HepG2 (cell line): Measurements from ENCODE around the gene ADAMTS17. TPM values are rescaled to one million over a fixed set of nuclear protein-coding genes. Genes with fewer than 3 reads are reported as not detected.

ENCODE experiments used
- ISL2 ChIP-seq: sonication (generic); formaldehyde crosslinking; IDR thresholded peaks from 2 replicates; pipeline ENCODE4 v1.5.0; 2020; ENCODE audit warnings: missing genetic modification reagents
- KDM2A ChIP-seq: sonication (generic); formaldehyde crosslinking; IDR thresholded peaks from 2 replicates; pipeline ENCODE4 v1.4.0; 2020; ENCODE audit warnings: low read depth, missing genetic modification reagents, borderline replicate concordance
- MBNL3 ChIP-seq: fragments of 250-450 bp; sonication (Bioruptor Pico); conservative IDR thresholded peaks from 2 replicates; pipeline ENCODE4 v1.8.0; 2022; ENCODE audit warnings: mild to moderate bottlenecking, inconsistent platforms
- MEF2D ChIP-seq: sonication (generic); formaldehyde crosslinking; IDR thresholded peaks from 2 replicates; pipeline ENCODE4 v1.5.1; 2020; ENCODE audit warnings: mild to moderate bottlenecking, missing genetic modification reagents
- NR2F6 ChIP-seq, 2 experiments: IDR thresholded peaks; 2 replicates each; pipeline ENCODE4 v1.6.1; 2016; ENCODE audit warnings: antibody characterized with exemption in 1 of 2, mild to moderate bottlenecking in 1 of 2
- RBAK ChIP-seq: sonication (generic); formaldehyde crosslinking; IDR thresholded peaks from 2 replicates; pipeline ENCODE4 v1.5.1; 2020; ENCODE audit warnings: mild to moderate bottlenecking, missing genetic modification reagents
- SIX4 ChIP-seq: sonication (generic); formaldehyde crosslinking; IDR thresholded peaks from 2 replicates; pipeline ENCODE4 v1.4.0; 2020; ENCODE audit warnings: missing genetic modification reagents
- ZKSCAN5 ChIP-seq: sonication (generic); formaldehyde crosslinking; IDR thresholded peaks from 2 replicates; pipeline ENCODE4 v1.5.1; 2020; ENCODE audit warnings: mild to moderate bottlenecking, missing genetic modification reagents
- ZNF547 ChIP-seq: sonication (generic); formaldehyde crosslinking; IDR thresholded peaks from 2 replicates; pipeline ENCODE4 v1.5.1; 2020; ENCODE audit warnings: mild to moderate bottlenecking, missing genetic modification reagents
- ZSCAN30 ChIP-seq: sonication (generic); formaldehyde crosslinking; IDR thresholded peaks from 2 replicates; pipeline ENCODE4 v1.5.0; 2020; ENCODE audit warnings: mild to moderate bottlenecking, missing genetic modification reagents
- polyA plus RNA-seq, 8 experiments: library from polyadenylated mRNA; depleted of rRNA in 3 of 8; stranded (reverse) in 7 of 8; unstranded in 1 of 8; fragments of >200 nt; fragmentation: Illumina TruSeq in 4 of 8; extraction: Trizol in 4 of 8; gene quantifications; 2 replicates each; pipeline versions ENCODE4 v1.2.1 to v1.2.3, GENCODE V29; 2011 to 2016; ENCODE audit warnings: low read depth in 4 of 8, missing spikeins in 1 of 8, mixed read lengths in 1 of 8; ENCODE audit not compliant: insufficient read depth in 1 of 8
- total RNA-seq, 5 experiments: library from RNA; depleted of rRNA; stranded (reverse); fragments of >200 nt; fragmentation: Illumina TruSeq; extraction: Trizol; gene quantifications; 2 replicates each; pipeline ENCODE4 v1.2.3, GENCODE V29; 2016; ENCODE audit warnings: low read depth in 1 of 5
- TF ChIP-seq, protein P1 (sequence below): sonication (generic); formaldehyde crosslinking; conservative IDR thresholded peaks from 2 replicates; pipeline ENCODE4 v1.4.0; 2020; ENCODE audit warnings: missing genetic modification reagents
- TF ChIP-seq, protein P2 (sequence below): sonication (generic); formaldehyde crosslinking; IDR thresholded peaks from 2 replicates; pipeline ENCODE4 v1.4.0; 2020; ENCODE audit warnings: missing genetic modification reagents
- TF ChIP-seq, protein P3 (sequence below): sonication (generic); formaldehyde crosslinking; IDR thresholded peaks from 2 replicates; pipeline ENCODE4 v1.4.0; 2020; ENCODE audit warnings: mild to moderate bottlenecking, missing genetic modification reagents
- TF ChIP-seq, protein P4 (sequence below): sonication (generic); formaldehyde crosslinking; IDR thresholded peaks from 2 replicates; pipeline ENCODE4 v1.4.0; 2020; ENCODE audit warnings: missing genetic modification reagents
- TF ChIP-seq, protein P5 (sequence below): sonication (generic); formaldehyde crosslinking; IDR thresholded peaks from 2 replicates; pipeline ENCODE4 v1.4.0; 2020; ENCODE audit warnings: missing genetic modification reagents, borderline replicate concordance
- TF ChIP-seq, protein P6 (sequence below): sonication (generic); formaldehyde crosslinking; IDR thresholded peaks from 2 replicates; pipeline ENCODE4 v1.5.0; 2020; ENCODE audit warnings: mild to moderate bottlenecking, missing genetic modification reagents

Gene ADAMTS17
- total and polyA plus RNA-seq, 2 of the 13 experiments (the other 11 are each of a cell fraction or from before 2014, with no cell fraction given), result 0.02 to 0.04 TPM

DNA sequence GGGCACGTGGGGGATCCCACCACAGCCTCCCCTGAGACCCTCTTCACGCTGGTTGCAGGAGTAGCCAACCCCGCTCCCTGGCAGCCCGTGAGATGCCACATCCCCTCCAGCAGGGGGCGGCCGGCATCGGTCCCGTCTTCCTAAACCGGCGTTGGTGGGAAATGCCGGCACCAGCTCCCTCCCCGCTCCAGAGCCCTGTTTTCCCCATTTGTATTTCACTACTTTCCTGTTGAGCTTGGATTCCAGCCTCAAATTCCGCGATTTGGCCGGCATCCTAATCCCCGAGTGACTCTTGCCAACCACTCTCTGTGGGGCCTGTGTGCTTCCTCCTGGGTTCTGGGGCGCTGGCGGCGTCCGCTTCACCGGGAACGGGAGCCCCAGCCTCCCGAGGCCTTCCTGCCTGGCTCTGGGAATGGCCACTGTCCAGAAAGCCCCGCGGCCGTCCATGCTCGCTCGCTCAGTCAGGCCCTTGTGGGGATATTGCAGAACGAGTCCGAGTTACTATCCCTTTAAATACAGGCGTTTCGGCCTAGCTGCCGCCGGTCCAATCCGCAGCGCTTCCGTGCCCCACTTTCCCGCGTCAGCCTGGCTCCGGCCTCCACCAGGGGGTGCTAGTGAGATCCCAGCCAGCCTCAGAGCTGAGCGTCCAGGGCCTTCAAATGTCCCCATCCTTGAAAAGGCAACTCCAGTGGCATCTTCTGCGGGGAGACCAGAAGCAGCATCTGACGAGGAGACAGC, 8.1 kb upstream of the ADAMTS17 start (continued):
- TF ChIP-seq, protein P1, sequence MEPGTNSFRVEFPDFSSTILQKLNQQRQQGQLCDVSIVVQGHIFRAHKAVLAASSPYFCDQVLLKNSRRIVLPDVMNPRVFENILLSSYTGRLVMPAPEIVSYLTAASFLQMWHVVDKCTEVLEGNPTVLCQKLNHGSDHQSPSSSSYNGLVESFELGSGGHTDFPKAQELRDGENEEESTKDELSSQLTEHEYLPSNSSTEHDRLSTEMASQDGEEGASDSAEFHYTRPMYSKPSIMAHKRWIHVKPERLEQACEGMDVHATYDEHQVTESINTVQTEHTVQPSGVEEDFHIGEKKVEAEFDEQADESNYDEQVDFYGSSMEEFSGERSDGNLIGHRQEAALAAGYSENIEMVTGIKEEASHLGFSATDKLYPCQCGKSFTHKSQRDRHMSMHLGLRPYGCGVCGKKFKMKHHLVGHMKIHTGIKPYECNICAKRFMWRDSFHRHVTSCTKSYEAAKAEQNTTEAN (CRISPR knock-in tag), result no peak
- TF ChIP-seq, protein P2, sequence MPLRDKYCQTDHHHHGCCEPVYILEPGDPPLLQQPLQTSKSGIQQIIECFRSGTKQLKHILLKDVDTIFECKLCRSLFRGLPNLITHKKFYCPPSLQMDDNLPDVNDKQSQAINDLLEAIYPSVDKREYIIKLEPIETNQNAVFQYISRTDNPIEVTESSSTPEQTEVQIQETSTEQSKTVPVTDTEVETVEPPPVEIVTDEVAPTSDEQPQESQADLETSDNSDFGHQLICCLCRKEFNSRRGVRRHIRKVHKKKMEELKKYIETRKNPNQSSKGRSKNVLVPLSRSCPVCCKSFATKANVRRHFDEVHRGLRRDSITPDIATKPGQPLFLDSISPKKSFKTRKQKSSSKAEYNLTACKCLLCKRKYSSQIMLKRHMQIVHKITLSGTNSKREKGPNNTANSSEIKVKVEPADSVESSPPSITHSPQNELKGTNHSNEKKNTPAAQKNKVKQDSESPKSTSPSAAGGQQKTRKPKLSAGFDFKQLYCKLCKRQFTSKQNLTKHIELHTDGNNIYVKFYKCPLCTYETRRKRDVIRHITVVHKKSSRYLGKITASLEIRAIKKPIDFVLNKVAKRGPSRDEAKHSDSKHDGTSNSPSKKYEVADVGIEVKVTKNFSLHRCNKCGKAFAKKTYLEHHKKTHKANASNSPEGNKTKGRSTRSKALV, result no peak
- no peak for TF ChIP-seq ZKSCAN5 (CRISPR knock-in tag)
- TF ChIP-seq ISL2 (CRISPR knock-in tag), result no peak
- TF ChIP-seq ZSCAN30, result no peak
- no peak for TF ChIP-seq NR2F6 (IDR thresholded peaks at IDR 0.05)
- TF ChIP-seq NR2F6 (CRISPR knock-in tag; IDR thresholded peaks at IDR 0.05), result no peak
- peak; percentile 32; the same call in 1 of the 2 replicates for TF ChIP-seq KDM2A (CRISPR knock-in tag)
- TF ChIP-seq, protein P3, sequence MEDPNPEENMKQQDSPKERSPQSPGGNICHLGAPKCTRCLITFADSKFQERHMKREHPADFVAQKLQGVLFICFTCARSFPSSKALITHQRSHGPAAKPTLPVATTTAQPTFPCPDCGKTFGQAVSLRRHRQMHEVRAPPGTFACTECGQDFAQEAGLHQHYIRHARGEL, result no peak
- TF ChIP-seq RBAK (CRISPR knock-in tag), result no peak
- TF ChIP-seq SIX4, result no peak
- TF ChIP-seq, protein P4, sequence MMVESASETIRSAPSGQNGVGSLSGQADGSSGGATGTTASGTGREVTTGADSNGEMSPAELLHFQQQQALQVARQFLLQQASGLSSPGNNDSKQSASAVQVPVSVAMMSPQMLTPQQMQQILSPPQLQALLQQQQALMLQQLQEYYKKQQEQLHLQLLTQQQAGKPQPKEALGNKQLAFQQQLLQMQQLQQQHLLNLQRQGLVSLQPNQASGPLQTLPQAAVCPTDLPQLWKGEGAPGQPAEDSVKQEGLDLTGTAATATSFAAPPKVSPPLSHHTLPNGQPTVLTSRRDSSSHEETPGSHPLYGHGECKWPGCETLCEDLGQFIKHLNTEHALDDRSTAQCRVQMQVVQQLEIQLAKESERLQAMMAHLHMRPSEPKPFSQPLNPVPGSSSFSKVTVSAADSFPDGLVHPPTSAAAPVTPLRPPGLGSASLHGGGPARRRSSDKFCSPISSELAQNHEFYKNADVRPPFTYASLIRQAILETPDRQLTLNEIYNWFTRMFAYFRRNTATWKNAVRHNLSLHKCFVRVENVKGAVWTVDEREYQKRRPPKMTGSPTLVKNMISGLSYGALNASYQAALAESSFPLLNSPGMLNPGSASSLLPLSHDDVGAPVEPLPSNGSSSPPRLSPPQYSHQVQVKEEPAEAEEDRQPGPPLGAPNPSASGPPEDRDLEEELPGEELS, result no peak
- TF ChIP-seq, protein P5, sequence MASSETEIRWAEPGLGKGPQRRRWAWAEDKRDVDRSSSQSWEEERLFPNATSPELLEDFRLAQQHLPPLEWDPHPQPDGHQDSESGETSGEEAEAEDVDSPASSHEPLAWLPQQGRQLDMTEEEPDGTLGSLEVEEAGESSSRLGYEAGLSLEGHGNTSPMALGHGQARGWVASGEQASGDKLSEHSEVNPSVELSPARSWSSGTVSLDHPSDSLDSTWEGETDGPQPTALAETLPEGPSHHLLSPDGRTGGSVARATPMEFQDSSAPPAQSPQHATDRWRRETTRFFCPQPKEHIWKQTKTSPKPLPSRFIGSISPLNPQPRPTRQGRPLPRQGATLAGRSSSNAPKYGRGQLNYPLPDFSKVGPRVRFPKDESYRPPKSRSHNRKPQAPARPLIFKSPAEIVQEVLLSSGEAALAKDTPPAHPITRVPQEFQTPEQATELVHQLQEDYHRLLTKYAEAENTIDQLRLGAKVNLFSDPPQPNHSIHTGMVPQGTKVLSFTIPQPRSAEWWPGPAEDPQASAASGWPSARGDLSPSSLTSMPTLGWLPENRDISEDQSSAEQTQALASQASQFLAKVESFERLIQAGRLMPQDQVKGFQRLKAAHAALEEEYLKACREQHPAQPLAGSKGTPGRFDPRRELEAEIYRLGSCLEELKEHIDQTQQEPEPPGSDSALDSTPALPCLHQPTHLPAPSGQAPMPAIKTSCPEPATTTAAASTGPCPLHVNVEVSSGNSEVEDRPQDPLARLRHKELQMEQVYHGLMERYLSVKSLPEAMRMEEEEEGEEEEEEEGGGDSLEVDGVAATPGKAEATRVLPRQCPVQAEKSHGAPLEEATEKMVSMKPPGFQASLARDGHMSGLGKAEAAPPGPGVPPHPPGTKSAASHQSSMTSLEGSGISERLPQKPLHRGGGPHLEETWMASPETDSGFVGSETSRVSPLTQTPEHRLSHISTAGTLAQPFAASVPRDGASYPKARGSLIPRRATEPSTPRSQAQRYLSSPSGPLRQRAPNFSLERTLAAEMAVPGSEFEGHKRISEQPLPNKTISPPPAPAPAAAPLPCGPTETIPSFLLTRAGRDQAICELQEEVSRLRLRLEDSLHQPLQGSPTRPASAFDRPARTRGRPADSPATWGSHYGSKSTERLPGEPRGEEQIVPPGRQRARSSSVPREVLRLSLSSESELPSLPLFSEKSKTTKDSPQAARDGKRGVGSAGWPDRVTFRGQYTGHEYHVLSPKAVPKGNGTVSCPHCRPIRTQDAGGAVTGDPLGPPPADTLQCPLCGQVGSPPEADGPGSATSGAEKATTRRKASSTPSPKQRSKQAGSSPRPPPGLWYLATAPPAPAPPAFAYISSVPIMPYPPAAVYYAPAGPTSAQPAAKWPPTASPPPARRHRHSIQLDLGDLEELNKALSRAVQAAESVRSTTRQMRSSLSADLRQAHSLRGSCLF (CRISPR knock-in tag), result no peak
- no peak for TF ChIP-seq MBNL3 (CRISPR knock-in tag)
- TF ChIP-seq, protein P6, sequence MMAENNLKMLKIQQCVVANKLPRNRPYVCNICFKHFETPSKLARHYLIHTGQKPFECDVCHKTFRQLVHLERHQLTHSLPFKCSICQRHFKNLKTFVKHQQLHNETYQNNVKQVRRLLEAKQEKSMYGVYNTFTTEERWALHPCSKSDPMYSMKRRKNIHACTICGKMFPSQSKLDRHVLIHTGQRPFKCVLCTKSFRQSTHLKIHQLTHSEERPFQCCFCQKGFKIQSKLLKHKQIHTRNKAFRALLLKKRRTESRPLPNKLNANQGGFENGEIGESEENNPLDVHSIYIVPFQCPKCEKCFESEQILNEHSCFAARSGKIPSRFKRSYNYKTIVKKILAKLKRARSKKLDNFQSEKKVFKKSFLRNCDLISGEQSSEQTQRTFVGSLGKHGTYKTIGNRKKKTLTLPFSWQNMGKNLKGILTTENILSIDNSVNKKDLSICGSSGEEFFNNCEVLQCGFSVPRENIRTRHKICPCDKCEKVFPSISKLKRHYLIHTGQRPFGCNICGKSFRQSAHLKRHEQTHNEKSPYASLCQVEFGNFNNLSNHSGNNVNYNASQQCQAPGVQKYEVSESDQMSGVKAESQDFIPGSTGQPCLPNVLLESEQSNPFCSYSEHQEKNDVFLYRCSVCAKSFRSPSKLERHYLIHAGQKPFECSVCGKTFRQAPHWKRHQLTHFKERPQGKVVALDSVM (CRISPR knock-in tag), result no peak
- no peak for TF ChIP-seq ZNF547 (CRISPR knock-in tag)
- TF ChIP-seq MEF2D (CRISPR knock-in tag), result 0 out of 2 replicates have a peak, but pooled peaks have one; percentile 30
